PC-9 (cell line): ENCODE data around the gene TANGO6. TPM values are rescaled to one million over a fixed set of nuclear protein-coding genes. Genes with fewer than 3 reads are reported as not detected.

ENCODE experiments used
- BruUV-seq: library from RNA; stranded (reverse); fragments of 400-500 nt; replicated peaks from 2 replicates; lab custom pipeline; 2021; lab: Mats Ljungman, UMichigan
- CTCF ChIA-PET: fragments of 300-600 bp; sonication (Branson Sonifier 250); formaldehyde crosslinking; loops from one replicate; lab custom pipeline; 2022; ENCODE audit warnings: antibody characterized with exemption; lab: Charles Lee
- POLR2A ChIA-PET: fragments of 300-600 bp; sonication (Branson Sonifier 250); formaldehyde crosslinking; loops from one replicate; lab custom pipeline; 2022; ENCODE audit warnings: antibody characterized with exemption; ENCODE audit not compliant: unreplicated experiment; lab: Charles Lee
- DNase-seq, 2 experiments: peaks; one replicate each; pipeline versions ENCODE4 v3.0.0 to v3.0.0-alpha.2; 2015 to 2022; ENCODE audit warnings: mixed read lengths in 1 of 2
- H2AFZ ChIP-seq: fragments of 200-600 bp; sonication (generic); 2 replicates; pipeline ENCODE4 v1.8.1; 2017; ENCODE audit warnings: antibody characterized with exemption
- H3F3A ChIP-seq: fragments of 200-600 bp; sonication (generic); 2 replicates; pipeline ENCODE4 v1.8.1; 2017; ENCODE audit warnings: antibody characterized with exemption, mild to moderate bottlenecking, low read depth; ENCODE audit not compliant: insufficient read depth
- H3K27ac ChIP-seq: fragments of 200-600 bp; sonication (generic); 2 replicates; pipeline ENCODE4 v1.6.1; 2016; ENCODE audit warnings: mixed run types
- H3K27me3 ChIP-seq: fragments of 200-600 bp; sonication (generic); 2 replicates; pipeline ENCODE4 v1.6.1; 2016; ENCODE audit warnings: low read depth, mixed run types; ENCODE audit not compliant: insufficient read depth
- H3K36me3 ChIP-seq: fragments of 200-600 bp; sonication (generic); 2 replicates; pipeline ENCODE4 v1.6.1; 2016; ENCODE audit warnings: low read depth, mixed run types
- H3K4me1 ChIP-seq: fragments of 200-600 bp; sonication (generic); replicated peaks from 2 replicates; pipeline ENCODE4 v1.6.1; 2016; ENCODE audit warnings: mixed run types; ENCODE audit not compliant: insufficient read depth
- H3K4me2 ChIP-seq: fragments of 200-600 bp; sonication (generic); 2 replicates; pipeline ENCODE4 v1.6.1; 2017; ENCODE audit warnings: mixed run types
- H3K4me3 ChIP-seq: fragments of 200-600 bp; sonication (generic); 2 replicates; pipeline ENCODE4 v1.6.1; 2016; ENCODE audit warnings: mixed run types
- H3K79me2 ChIP-seq: fragments of 200-600 bp; sonication (generic); 2 replicates; pipeline ENCODE4 v1.6.1; 2017; ENCODE audit warnings: low read depth, mixed run types
- H3K9me2 ChIP-seq: fragments of 200-600 bp; sonication (generic); 2 replicates; pipeline ENCODE4 v1.8.1; 2017; ENCODE audit warnings: mild to moderate bottlenecking; ENCODE audit not compliant: insufficient read depth
- H3K9me3 ChIP-seq: fragments of 200-600 bp; sonication (generic); 2 replicates; pipeline ENCODE4 v1.8.1; 2016; ENCODE audit warnings: low read depth; ENCODE audit not compliant: insufficient read depth
- H4K20me1 ChIP-seq: fragments of 200-600 bp; sonication (generic); 2 replicates; pipeline ENCODE4 v1.8.1; 2017; ENCODE audit not compliant: insufficient read depth
- EZH2 ChIP-seq: fragments of 200-600 bp; sonication (generic); IDR thresholded peaks from 2 replicates; pipeline ENCODE4 v1.8.0; 2017; ENCODE audit warnings: antibody characterized with exemption, low read depth
- intact Hi-C: fragments of 100-400 bp; cut with micrococcal nuclease; formaldehyde crosslinking; loops from one replicate; pipeline ENCODE4 v1.10.0; 2022; ENCODE audit not compliant: unreplicated experiment
- total RNA-seq: library from RNA; stranded (reverse); gene quantifications from 2 replicates; pipeline ENCODE4 v1.2.3, GENCODE V29; 2021
- TF ChIP-seq, protein P1 (sequence below): fragments of 200-600 bp; sonication (generic); conservative IDR thresholded peaks from 2 replicates; pipeline ENCODE4 v1.6.1; 2017; ENCODE audit warnings: mixed run types, antibody characterized with exemption, mild to moderate bottlenecking, moderate library complexity

TANGO6 gene
- total RNA-seq, 1 experiment from 2014 or later, result 5.8 TPM

DNA sequence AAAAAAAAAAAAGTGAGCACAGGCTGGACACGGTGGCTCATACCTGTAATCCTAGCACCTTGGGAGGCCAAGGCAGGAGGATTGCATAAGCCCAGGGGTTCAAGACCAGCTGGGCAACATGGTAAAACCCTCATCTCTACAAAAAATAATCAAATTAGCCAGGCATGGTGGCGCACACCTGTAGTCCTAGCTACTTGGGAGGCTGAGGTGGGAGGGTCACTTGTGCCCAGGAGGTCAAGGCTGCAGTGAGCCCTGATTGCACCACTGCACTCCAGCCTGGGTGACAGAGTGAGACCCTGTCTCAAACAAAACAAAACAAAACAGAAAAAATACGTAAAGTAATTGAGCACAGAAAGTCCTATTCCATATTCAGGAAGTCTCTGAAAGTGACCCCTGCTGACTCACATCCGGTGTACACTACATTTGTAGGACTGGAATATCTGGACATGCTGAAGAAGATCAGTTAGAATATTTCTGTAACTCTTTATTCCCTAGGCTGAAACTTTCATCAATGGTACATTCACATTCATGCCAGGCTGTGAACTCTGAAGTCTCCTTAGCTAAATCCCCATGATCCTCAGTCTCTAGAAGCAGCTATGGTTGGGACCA is 196.1 kb downstream of the TANGO6 start:
- H3K9me3 ChIP-seq, result peaks cover 7% of the 10 kb centered on the region
- TF ChIP-seq, protein P1, sequence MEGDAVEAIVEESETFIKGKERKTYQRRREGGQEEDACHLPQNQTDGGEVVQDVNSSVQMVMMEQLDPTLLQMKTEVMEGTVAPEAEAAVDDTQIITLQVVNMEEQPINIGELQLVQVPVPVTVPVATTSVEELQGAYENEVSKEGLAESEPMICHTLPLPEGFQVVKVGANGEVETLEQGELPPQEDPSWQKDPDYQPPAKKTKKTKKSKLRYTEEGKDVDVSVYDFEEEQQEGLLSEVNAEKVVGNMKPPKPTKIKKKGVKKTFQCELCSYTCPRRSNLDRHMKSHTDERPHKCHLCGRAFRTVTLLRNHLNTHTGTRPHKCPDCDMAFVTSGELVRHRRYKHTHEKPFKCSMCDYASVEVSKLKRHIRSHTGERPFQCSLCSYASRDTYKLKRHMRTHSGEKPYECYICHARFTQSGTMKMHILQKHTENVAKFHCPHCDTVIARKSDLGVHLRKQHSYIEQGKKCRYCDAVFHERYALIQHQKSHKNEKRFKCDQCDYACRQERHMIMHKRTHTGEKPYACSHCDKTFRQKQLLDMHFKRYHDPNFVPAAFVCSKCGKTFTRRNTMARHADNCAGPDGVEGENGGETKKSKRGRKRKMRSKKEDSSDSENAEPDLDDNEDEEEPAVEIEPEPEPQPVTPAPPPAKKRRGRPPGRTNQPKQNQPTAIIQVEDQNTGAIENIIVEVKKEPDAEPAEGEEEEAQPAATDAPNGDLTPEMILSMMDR, result no peak
- no peak for TF ChIP-seq EZH2
- H3K4me3 ChIP-seq, result no peak overlapping the region
- H3K36me3 ChIP-seq, result peaks cover 7% of the 10 kb centered on the region; the same call in 1 of the 2 replicates
- H3K9me2 ChIP-seq, result no peaks in the 10 kb centered on the region; the same call in 1 of the 2 replicates
- H3F3A ChIP-seq, result peaks cover 33% of the 10 kb centered on the region
- no peak overlapping the region; the same call in 1 of the 2 replicates for H2AFZ ChIP-seq
- H3K27ac ChIP-seq, result peak overlapping the region; percentile 60
- no peaks in the 10 kb centered on the region for H3K79me2 ChIP-seq
- H3K27me3 ChIP-seq, result no peaks in the 10 kb centered on the region
- peak overlapping the region; percentile 56 for H3K4me2 ChIP-seq
- intact Hi-C loops, result no loop called here
- peaks cover 38% of the 10 kb centered on the region for H3K4me1 ChIP-seq
- ChIA-PET CTCF (no interaction called here), POLR2A (interaction anchor here (0.6 kb wide), 1 partner anchor 14 kb away, joined by 5 read pairs; no protein-coding TSS in a partner anchor)
- DNase-seq, result peak in 1 of 2 experiments; percentile 43
- no peaks in the 10 kb centered on the region for H4K20me1 ChIP-seq
- BruUV-seq, result no TSS peak

DNA sequence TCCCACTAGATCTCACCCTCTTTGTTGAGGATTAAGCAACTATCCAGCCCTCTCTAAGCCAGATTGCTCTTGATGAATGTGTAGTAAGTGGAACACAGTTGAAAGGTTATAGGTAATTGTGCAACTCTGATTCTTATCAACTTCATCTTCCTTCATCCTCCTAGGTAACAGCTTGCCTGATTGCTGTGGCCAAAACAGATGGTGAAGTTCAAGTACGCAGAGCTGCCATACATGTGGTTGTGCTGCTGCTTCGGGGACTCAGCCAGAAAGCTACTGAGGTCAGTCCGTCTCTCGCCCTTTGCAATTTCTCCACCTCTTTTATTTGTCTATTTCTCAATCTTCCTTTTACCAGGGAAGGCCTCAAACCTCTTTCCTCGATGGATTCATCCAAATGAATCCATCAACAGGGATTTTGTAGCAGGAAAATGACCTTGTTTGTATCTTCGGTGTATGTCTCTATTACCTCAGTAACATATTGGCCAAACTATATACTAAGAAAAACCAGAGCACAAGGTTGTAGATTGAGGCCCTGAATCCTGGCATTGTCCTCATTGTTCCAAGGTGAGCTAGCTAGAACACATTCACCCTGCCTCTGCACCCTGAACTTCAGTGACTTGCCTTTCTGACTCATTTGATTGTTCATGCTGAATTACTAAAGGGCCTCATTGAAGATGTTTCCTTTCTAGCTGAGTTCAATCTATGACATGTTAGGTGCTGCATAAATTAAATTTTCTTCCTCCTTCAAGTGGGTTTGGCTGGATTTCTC is 197.0 kb downstream of the TANGO6 start:
- POLR2A ChIA-PET, result interaction anchor here (0.5 to 0.7 kb wide), 4 partner anchors 15 to 98 kb away, joined by 3 to 5 read pairs (median 3); no protein-coding TSS in a partner anchor
- no peaks in the 10 kb centered on the region for H3K9me2 ChIP-seq
- no peak for TF ChIP-seq EZH2
- TF ChIP-seq, protein P1, result no peak
- peaks cover 7% of the 10 kb centered on the region for H3K9me3 ChIP-seq
- no TSS peak for BruUV-seq
- peaks cover 33% of the 10 kb centered on the region for H3F3A ChIP-seq
- no peaks in the 10 kb centered on the region for H4K20me1 ChIP-seq
- DNase-seq, result peak in 1 of 2 experiments; percentile 76
- H3K4me2 ChIP-seq, result peak overlapping the region; percentile 56
- H3K4me3 ChIP-seq, result no peak overlapping the region
- peaks cover 38% of the 10 kb centered on the region for H3K4me1 ChIP-seq
- H3K36me3 ChIP-seq, result peaks cover 7% of the 10 kb centered on the region; the same call in 1 of the 2 replicates
- H3K79me2 ChIP-seq, result no peaks in the 10 kb centered on the region
- no peaks in the 10 kb centered on the region for H3K27me3 ChIP-seq
- CTCF ChIA-PET, result no interaction called here
- no peak overlapping the region for H2AFZ ChIP-seq
- intact Hi-C loops, result loop anchor here (5.0 kb wide), 1 partner anchor 197 kb away; no protein-coding TSS in a partner anchor
- H3K27ac ChIP-seq, result peak overlapping the region; percentile 60

DNA sequence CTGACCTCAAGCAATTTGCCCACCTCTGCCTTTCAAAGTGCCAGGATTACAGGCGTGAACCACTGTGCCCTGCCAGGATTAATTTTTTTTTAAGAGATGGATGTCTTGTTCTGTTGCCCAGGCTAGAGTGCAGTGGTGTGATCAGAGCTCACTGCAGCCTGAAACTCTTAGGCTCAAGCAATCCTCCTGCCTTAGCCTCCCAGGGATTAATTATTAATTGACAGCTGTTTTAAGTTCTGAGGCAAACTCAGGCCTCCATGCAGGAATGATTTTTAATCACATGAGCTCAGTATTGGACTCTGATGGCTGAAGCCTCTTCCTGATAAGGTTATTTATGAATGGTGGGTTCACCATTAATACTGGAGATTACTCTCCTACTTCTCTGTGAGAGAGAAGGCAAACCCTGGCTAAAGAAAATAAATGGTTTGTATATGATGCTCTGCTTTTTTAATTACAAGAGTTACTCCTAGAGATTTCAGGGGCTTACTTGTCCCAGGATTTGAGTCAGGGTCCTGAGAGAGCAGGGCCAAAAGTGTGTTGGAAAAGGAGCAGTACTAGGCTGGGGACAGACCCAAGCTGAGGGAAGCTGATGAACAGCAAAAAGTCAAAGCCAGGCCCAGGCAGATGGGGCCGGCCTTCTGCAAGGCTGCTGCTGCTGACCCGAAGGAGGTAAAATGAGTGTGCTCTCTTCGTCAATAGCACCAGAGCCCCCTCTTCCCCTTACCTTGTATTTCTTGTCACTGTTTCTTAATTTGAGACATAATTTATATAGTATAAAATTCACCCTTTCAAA is 205.2 kb downstream of the TANGO6 start:
- Histone ChIP-seq H3K9me2 (no peaks in the 10 kb centered on the region), H3F3A (peaks cover 18% of the 10 kb centered on the region; the same call in 1 of the 2 replicates), H3K36me3 (no peaks in the 10 kb centered on the region), H3K27me3 (no peaks in the 10 kb centered on the region), H3K9me3 (no peaks in the 10 kb centered on the region), H3K79me2 (no peaks in the 10 kb centered on the region), H3K4me2 (no peak overlapping the region), H4K20me1 (no peaks in the 10 kb centered on the region), H3K4me3 (no peak overlapping the region), H2AFZ (no peak overlapping the region), H3K27ac (no peak overlapping the region), H3K4me1 (peaks cover 24% of the 10 kb centered on the region; the same call in 1 of the 2 replicates)
- TF ChIP-seq EZH2, result no peak
- TF ChIP-seq, protein P1, result no peak
- BruUV-seq, result no TSS peak
- CTCF ChIA-PET, result interaction anchor here (0.6 kb wide), 1 partner anchor 146 kb away, joined by 4 read pairs; no protein-coding TSS in a partner anchor
- POLR2A ChIA-PET, result no interaction called here
- intact Hi-C loops, result no loop called here
- no peak for DNase-seq
